ENCODE measurements around the gene ADCY3.

Gene ADCY3

DNA sequence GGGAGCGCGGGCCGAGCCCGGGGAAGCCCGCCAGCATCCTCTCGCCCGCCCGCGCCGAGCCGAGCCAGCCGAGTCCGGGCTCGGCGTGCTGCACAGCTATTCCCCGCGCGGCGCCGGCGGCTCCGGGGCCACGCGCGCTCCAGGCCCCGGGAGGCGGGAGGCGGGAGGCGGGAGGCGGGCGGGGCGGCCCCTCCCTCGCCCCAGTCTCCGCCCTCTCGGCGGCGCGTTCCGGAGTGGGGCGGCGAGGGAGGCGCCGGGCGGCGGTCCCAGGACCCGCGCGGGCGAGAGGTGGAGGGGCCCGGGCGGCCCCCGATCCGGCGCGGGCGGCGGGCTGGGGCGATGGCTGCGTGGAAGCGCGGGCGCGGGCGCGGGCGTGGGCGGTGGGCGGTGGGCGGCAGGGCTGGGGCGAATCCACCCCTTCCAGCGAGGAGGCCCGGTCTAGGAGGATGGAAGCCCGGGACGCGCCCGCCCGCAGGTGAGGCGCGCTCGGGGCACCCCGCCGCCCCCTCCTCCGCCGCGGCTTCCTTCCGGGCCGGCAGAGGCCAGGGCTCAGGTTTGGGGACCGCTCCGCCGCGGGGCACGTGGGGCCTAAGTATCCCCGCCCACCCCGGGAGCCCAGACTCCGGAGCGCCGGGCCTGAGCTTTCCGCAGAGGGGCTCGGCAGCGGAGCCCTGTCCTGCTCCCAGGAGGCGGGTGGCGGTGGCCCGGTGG lies at the start of gene ADCY3:
Gene ADCY3, minus strand, starts transcription at position 140 of the 711 bp plus-strand sequence. CDS start 1,250 bp downstream, outside the sequence.
- peak; percentile 60 for ATAC-seq
- DNase-seq: peak; percentile 76

DNA sequence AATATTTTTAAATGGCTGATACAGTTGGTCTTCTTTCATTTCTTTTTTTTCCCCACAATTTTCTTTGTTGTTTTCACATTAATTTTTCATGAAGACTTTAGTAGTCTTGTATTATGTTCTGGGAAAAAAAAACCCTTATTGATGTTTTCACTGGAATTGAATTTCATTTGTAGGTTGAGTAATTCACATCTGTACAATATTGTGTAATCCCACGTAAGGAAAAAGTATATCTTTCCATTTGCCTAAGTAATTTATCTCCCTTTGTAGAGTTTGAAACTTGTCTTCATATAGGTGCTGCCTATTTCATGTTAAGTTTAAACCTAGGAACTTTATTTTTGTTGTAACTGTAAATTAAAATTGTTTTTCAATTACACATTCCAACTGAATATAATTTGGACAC lies 49.7 kb upstream of the ADCY3 start:
- no peak for ATAC-seq
- no peak for DNase-seq

DNA sequence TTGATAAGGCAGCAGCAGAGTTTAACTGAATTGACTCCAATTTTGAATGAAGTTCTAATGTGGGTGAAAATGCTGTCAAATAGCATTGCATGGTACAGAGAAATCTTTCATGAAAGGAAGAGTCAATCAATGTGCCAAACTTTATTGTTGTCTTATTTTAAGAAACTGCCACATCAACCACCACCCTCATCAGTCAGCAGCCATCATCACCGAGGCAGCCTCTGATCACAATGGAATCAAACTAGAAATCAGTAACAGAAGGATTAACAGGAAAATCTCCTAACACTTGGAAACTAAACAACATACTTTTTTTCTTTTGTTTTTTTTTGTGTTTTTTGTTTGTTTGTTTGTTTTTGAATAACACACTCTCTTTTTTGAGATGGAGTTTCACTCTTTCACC lies 41.9 kb upstream of the ADCY3 start:
- DNase-seq (no peak), ATAC-seq (no peak)

DNA sequence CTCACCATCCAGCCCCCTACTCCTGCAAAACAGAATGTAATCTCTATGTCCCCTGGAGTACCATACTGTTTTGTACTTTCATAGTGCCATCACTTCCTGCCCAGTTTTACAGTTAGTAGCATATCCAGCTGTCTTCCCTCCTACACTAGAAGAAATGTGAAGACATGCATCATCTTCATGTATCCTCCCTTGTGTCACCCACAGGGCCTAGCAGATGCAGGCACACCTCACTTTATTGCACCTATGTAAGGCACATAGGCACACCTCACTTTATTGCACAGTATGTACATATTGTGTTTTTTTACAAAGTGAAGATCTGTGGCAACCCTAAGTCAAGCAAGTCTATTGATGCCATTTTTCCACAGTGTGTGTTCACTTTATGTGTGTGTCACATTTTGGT lies 39.7 kb upstream of the ADCY3 start:
- ATAC-seq (no peak), DNase-seq (no peak)

DNA sequence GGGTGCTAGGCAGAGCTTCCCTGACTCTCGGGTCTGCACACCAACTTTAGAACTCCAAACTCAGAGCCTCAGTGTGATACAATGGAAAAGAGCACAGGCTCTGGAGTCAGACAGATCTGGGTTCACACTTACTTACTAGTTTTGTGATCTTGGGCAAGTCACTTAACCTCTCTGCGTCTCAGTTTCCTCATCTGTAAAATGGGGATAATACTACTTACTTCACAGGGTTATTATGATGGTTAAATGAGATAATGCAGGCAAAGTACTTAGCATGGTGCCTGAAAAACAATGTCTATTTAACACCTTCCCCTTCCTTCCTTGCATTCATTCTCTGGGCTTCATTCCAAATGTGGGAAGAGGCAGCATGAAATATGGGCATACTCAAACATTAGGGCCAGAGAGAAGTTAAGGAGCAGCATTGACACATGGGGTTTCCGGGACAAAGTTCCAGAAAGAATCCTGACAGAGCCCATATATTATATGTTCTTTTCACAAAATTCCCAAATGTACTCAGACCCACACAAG lies 38.4 kb upstream of the ADCY3 start:
- DNase-seq (no peak), ATAC-seq (no peak)

DNA sequence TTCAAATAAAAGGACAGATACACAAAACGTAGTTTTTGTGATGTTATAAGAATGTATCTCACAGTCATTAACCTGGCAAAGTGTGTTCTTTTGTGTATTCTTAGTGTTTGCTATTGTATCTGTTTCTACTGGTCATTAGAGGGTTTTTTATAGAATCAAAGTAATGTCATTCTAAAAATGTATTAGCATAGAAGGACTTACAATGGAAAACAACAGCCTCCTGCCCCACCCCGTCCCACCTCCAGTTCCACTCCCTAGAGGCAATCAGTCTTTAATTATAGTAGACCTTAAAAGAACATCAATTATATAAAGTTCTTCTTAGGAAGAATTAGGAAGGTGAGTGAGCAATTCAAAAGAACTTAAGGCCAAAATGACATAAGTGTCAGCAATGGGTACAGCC lies 37.9 kb upstream of the ADCY3 start:
- no peak for DNase-seq
- no peak for ATAC-seq

DNA sequence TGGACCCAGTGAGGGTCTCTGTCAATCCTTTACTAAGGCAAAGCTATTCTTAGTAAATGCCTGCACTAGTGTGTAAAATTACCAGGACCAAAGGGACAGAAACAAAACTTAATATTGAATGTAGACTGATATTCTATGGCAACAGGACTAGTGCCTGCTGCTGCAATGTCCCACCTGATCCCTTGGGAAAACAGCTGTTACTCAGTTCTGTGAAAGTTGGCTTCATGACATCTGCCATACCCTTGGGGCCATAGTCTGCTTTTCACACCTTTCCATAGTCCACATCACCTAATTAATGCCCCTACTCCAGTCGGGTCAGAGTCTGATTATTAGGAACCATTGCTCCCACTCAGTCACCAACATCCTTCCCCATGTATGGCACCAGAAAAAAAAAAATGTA lies 37.2 kb upstream of the ADCY3 start:
- no peak for DNase-seq
- ATAC-seq: no peak

DNA sequence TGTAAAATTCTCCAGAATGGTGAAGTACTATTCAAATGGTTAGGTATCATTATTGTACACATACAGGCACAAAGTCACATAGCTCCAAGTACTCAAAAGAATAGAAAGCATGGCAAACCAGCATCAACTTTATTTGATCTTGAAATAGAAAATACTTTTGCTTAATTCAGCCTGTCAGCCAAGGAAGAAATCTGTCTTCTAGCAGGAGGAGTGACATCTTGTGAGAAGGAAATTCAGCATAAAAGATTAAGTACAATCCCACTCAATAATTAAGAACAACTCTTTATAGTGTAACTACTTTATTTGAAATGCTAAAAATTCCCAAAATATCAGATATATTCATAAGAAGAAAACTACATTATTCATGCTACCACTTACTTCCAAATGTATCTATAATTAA lies 35.9 kb upstream of the ADCY3 start:
- DNase-seq (no peak), ATAC-seq (no peak)

DNA sequence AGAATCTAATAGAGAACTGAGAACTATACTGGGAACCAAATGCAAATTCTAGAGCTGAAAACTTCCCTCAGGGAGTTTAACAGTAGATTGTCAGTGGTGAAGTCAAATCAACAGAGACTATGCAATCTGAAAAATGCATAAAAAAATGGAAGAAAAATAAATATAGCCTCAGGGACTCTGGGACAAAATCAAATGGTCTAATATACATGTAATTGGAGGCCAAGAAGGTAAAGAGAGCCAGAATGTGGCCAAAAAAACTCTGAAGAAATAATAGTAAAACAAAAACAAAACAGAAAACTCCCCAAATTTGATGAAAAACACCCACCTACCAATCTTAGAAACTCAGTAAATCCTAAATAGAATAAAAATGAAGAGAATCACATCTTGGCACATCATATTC lies 35.2 kb upstream of the ADCY3 start:
- DNase-seq (no peak), ATAC-seq (no peak)

DNA sequence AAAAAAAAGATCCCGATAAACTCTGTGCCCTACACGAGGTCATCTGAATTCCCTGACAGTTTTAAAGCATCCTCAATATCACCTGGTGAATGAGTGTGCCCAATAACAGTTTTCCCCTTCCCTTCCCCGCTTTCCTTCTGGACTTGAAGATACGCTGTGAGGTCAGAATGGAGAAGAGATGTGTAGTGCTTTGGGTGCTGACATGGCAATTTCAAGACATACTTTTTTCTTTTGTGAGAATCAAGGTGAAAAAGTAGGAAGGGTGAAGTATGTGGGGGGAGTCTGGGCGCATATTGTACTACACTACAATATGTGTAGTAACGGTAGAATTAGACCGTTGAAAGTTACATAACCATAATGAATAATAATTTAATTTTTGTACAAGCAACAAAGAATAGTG lies 30.1 kb upstream of the ADCY3 start:
- no peak for ATAC-seq
- no peak for DNase-seq

DNA sequence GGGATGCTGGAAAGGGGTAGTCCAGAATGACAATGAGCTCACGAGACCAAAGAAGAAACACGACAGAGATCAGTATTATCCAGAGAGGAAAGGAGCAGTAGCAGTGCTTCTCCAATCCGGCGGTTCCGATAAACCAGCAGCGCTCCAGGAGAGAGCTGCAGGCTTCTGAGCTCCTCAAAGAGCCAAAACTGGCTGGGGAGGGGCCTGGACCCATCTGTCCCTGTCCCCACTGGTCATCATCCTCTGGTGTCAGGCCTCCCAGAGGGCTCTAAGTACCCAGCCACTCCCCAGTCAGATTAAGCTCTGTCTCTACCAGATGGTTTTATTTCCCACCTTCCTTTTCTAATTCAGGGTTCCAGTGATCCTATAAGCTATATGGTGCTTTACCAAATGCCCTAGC lies 28.5 kb upstream of the ADCY3 start:
- DNase-seq (no peak), ATAC-seq (no peak)

DNA sequence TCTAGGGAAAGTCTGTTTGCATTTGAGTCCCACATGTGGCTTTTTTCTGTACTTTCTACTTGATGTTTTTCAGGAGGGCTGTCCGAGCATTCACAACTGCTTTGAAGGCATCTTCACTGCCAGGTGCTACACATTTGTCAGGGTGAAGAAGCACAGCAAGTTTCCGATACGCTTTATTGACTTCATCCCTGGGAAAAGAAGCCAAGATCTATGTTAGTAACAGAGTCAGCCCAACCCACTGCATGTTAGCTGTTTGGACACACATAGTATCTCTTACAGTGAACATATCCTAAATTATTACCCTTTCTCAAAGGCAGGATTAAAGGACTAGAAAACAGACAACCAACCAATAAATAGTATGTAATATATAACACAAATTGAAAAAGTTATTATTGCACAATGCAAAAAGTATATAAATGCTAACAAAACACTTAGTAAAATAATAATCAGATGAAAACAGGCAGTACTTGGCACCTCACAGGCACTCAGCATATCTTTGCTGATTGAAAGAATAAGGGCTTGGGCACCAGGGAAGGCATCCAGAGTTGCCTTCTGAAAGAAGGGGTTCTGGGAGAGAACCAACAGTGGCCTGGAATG lies 27.6 kb upstream of the ADCY3 start:
- ATAC-seq (no peak), DNase-seq (no peak)

DNA sequence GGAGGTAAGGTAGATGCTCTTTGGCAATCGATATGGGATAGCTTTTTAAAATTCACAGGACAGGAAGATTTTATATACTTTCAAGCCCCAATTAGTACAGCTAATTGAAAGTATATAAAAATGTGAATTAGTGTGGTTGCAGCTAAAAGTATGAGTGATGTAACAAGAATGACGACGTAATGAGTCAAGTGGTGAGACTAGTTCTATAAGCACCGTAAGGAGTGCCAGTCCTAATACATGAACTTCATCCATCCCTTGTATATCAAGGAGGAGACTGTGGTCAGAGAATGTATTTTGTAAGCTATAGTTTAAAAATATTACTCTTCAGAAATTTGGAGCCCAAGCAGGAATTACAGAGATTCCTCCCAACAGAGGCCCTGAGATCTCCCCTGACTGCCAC lies 25.9 kb upstream of the ADCY3 start:
- ATAC-seq: no peak

DNA sequence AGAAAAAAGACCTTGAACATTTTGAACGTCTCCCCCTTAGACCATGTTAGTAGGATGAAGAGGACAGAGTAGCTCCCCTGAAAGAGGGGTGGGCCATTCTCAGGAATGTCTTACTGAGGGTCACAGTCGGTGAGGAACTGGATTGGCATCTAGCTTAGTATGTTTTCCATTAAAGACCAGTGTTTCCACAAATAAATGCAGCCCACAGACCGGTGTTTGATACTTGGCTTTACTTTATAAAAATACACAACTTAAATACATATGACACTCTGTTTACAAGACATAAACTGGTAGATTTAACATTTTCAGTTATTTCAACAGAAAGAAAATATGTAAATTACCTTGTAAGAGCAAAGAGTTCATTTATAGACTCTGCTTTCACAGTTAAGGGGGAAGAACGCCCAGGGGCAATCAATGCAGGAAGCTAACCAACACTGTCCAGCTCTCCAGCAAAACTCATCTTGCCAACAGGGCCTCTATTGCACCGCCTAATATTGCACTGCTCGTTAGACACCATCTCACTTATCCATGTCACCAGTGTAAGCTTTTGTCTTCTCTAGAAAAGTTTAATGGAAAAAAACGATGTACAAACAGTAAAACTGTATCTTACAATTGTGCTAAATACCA lies 23.5 kb upstream of the ADCY3 start:
- ATAC-seq (no peak), DNase-seq (no peak)

More for the DNA sequence above, 25.9 kb upstream of the ADCY3 start:
- no peak for DNase-seq

DNA sequence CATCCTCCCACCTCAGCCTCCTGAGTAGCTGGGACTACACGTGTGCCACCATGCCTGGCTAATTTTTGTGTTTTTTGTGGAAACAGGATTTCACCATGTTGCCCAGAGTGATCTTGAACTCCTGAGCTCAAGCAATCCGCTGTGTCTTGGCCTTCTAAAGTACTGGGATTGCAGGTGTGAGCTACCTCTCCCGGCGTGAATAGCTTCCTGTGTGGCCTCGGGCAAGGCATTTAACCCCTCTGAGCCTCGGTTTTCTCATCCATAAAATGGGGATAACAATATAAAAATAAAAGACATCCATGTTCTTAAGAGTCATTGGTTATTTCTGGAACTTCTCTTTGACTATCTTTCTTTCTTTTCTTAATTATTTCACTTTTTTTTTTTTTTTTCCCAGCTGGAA lies 19.3 kb upstream of the ADCY3 start:
- no peak for ATAC-seq
- no peak for DNase-seq

DNA sequence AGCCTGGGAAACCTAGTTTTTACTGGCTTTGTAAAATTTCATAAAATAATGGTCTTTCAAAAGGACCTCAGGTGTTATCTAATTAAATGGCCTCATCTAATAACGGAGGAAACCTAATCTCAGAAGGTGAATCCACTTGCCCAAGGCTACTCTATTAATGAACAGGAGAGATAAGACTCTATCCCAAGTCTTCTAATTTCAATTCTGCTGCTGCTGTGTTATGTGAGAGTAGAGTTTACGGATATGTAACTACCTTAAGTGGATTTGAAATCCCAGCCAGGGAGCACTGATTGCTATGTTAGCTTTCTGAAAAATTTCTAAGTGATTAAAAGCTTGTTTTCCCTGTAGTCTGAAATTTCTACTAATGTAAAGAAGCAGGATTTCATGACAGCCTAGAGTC lies 17.2 kb upstream of the ADCY3 start:
- no peak for DNase-seq
- no peak for ATAC-seq

DNA sequence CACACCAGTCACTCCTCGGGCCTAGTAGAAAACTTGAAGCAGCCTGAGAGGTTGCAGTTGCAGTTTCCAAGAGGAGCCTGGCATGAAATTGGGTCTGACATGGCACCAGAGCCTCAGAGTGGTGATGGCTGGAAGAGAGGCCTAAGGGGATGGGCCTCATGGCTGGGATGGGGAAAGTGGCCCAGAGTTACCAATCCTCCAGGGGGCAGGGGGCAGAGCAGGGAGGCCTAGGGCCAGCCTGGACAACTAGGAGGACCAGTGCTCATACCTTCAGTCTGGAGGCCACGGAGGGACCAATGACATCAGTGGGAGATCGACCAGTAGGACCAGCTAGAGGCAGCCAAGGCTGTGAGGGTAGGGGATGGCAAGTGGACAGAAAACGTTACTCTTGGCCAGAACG lies 15.1 kb upstream of the ADCY3 start:
- DNase-seq (no peak), ATAC-seq (no peak)

DNA sequence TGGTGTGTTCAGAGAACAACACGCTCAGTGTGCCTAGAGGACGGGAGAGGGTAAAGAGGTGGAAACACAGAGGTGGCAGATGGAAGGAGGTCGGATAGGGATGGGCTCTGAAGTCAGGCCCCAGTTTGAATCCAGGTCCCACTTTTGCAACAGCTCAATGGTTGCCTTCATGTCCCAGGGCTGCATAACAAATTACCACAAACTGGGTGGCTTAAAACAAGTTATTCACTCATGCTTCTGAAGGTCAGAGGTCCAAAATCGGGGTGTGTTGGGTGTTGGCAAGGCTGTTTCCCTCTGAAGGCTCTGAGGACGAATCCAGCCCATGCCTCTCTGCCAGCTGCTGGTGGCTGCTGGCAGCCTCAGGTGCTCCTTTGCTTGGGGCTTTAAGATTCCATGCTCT lies 12.7 kb upstream of the ADCY3 start:
- DNase-seq (no peak), ATAC-seq (no peak)

DNA sequence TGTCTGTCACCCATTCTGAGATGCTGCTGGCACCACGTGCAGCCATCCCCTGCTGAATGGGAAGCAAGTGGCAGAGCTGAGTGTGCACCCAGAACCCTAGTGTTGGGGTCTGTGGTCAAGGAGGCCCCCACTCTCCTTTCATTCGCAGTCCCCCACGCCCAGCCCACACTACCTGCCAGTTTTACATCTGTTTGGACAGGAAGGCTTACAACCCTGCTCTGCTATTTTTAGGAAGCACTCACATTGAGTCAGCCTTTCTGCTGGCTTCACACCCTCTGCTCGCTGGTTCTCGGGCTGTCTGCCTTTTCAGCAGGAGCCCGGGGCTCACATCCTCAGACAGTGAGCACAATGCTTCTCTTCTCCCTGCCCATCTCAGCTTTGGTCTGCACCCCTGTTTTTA lies 10.7 kb upstream of the ADCY3 start:
- ATAC-seq (peak; percentile 77), DNase-seq (peak; percentile 37)

DNA sequence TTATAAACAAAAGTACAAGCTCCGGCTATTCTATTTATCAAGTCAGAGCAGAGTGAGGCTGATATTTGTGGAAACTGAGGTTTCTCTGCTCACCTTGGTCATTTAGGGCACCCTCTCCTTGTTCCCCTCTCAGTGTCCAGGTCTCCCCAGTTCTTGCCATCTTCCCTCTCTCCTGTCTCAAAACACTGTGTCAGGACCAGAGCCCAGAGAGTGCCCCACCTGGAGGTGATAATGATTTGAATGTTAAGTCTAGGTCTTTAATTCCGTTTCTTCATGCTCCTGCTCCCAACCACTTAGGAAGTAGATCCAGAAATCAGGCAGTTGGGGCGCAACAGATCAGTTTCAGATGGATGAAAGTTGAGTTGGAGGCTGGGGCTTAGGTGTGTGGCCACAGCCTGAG lies 9.2 kb upstream of the ADCY3 start:
- no peak for DNase-seq
- ATAC-seq: no peak

DNA sequence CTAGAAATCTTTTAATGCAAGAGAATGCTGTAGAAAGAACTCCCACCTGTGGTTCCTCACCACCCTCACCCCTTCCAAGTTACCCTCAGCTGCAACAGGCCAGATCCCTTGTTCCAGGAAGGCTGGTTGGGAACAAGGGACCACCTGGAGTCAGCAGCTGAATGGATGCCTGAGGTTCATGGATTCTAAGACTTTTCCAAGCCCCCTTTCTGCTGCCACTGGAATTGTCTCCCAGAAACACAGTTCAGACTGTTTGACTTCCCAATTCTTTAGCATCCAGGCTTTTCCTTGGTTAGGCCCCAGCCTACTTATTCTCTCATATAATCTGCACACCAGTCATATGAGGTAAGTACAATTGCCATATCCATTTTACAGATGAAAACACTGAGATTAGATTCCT lies 8.0 kb upstream of the ADCY3 start:
- ATAC-seq (no peak), DNase-seq (no peak)

DNA sequence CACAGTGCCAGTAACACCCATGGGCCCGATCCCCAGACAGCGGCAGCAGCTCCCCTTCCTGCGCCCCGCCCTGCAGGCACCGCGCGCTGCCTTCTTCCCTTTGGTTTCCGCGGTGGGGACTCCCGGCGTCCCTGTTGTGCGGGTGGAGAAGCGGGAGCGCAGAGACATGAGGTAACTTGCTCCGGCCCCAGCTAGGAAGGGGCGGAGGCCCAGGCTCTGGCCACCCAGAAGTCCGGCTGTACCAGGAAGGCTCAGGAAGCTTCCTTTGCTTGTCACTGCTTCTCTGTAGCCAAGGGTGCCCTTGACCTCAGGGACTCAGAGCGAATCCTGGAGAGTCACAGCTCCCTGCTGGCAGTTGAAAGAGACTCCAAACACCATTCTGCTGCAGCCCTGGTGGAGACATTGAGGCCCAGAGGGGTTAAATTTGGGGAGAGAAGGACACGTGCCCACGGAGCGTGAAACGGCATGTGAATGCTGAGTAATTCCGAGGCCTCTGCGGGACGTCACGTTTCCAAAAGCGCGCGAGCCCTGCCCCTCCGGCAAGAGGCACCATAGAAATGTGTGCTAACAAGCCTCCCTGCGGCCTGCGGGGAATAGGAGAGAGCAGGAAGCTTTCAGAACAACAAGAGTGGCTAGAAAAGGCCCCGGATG lies 6.7 kb upstream of the ADCY3 start:
- ATAC-seq (peak; percentile 60), DNase-seq (peak; percentile 64)

DNA sequence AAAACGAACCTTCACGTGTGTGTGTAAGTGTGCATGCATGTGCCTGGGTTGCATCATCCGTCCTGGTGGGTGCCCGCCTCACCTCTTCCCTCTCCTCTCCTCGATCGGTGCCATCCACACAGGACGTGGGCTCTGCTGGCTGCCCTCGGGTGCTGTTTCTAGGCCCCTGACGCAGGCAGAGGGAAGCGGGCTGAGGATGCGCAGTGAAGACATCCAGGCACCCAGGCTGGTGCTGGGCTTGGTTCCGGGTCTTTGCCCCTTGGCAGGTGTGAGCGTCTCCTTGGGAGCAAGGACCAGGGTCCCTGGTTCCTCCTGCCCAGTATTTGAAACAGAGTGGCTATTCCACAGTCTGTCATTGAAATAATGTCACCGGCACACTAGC lies 6.2 kb upstream of the ADCY3 start:
- no peak for DNase-seq

More for the DNA sequence above, 6.2 kb upstream of the ADCY3 start:
- ATAC-seq: no peak
